HG03520 (cell line): ENCODE measurements around the gene DVL2.

Source experiments
- ATAC-seq: cut with Tn5 transposase; IDR thresholded peaks from one replicate; pipeline ENCODE4 v1.9.1; 2021; ENCODE audit warnings: mild to moderate bottlenecking, moderate library complexity; ENCODE audit not compliant: unreplicated experiment

The DVL2 gene

DNA sequence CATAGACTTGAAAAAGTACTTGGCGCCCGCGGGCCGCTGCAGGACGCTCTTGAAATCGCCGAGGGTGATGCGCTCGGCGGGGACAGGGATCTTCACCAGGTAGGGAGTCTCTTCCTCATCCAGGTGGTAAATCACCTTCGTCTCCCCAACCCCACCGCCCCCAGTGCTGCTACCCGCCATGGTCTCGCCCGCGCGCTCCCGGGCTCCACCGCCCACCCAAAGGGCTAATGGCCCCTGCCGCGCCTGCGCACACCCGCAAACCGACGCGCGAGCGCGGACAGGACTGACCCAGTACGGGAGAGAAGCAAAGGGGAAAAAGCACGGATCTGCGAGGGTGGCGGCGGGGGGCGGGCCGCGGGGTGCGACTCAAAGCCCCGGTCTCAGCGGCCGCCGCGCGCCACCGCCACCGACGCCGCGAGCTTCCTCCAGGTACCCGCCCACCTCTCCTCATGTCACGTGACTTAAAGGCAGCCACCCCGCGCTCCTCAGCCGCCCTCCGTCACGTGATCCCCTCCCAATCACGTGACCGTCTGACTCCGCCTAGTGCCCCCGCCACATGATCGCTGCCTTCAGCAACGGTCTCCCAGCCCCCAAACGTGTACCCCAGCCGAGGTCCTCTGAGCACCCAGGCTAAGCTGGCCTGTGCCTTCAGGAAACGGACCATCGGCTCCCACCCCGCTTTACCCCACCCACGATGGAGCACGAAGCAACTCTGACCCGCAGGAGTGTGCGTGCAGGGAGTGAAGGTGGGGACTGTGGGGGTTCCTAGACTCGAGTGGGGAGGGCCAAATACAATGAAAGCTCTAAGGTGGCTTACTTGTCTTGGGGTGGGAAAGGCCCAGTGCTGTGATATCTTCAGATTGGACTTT is at the start of gene DVL2:
Gene DVL2 (minus strand): TSS at position 435 of the 869 bp plus-strand sequence. CDS start 255 bp downstream, at position 180.
- ATAC-seq, result peak; percentile 44

DNA sequence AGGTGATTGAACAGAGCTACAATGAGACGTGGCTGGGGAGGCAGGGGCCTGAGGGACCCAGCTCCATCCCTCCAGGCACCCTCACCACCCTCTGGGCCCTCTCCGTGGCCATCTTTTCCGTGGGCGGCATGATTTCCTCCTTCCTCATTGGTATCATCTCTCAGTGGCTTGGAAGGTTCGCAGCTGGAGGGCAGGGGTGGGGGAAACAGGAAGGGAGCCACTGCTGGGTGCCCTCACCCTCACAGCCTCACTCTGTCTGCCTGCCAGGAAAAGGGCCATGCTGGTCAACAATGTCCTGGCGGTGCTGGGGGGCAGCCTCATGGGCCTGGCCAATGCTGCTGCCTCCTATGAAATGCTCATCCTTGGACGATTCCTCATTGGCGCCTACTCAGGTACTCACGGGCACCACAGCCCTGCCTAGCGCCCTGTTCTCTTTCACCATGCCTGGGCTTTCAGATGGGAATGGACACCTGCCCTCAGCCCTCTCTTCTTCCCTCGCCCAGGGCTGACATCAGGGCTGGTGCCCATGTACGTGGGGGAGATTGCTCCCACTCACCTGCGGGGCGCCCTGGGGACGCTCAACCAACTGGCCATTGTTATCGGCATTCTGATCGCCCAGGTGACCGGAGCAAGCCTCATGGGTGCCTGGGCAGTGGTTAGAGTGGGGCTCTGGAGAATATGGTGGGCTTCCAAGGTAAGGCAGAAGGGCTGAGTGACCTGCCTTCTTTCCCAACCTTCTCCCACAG is 49.3 kb upstream of the DVL2 start:
- no peak for ATAC-seq

DNA sequence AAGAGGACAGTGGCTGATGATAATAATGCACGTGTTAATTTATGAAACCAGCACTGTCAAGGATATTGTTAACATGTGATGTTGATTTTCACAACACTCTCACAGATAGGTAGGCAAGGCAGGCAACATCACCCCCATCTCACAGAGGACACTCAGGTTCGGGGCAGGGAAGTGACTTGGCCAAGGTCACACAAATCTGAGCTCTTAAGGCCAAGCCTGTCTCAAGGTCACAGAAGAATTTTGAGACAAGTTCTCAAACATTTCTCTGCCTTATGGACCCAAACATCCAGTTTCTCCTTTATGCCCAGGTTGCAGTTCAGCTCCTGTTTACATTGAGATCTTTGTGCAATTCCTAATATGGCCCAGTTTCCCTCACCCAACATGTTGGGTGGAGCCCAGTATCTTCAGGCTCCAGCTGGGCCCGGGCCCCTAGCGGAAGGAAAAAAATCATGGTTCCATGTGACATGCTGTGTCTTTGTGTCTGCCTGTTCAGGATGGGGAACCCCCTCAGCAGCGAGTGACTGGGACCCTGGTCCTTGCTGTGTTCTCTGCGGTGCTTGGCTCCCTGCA is 48.5 kb upstream of the DVL2 start:
- ATAC-seq, result no peak

DNA sequence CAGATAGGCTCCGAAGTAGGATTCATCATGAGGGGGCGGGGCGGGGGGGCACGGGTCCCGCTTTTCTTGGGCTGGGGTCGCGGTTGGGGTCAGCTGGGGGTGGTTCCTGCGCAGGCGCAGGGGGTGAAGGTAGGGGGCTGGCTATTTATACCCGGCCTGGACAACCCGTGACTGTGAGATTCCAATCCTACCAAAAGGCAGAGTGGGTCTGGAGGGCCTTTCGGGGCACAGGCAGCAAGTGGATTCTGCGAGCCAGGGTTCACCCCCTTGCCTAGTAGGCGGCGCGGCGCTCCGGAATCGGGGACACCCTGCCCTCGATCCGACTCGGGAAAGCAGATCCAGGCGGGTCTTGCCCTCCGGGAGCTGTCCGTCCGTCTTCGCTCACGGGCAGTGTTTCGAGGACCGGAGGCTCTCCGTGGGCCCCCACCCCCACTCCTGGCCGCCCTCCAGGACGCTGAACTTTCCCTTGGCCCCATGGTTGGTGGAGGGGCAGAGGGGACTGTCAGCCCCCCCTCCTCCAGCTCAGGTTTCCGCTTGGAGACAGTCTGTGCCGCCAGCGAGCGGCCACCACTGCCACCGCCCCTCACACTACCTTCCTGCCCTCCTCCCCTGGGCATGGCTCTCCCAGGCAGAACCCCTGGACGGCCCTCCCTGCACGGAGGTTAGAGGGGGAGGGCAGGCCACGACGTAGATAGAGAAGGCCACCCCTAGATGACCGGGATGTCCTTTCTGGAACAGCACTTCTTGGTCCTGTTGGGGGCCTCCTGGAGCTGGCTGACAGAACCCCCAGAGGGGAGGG is 47.8 kb upstream of the DVL2 start:
- ATAC-seq, result no peak

DNA sequence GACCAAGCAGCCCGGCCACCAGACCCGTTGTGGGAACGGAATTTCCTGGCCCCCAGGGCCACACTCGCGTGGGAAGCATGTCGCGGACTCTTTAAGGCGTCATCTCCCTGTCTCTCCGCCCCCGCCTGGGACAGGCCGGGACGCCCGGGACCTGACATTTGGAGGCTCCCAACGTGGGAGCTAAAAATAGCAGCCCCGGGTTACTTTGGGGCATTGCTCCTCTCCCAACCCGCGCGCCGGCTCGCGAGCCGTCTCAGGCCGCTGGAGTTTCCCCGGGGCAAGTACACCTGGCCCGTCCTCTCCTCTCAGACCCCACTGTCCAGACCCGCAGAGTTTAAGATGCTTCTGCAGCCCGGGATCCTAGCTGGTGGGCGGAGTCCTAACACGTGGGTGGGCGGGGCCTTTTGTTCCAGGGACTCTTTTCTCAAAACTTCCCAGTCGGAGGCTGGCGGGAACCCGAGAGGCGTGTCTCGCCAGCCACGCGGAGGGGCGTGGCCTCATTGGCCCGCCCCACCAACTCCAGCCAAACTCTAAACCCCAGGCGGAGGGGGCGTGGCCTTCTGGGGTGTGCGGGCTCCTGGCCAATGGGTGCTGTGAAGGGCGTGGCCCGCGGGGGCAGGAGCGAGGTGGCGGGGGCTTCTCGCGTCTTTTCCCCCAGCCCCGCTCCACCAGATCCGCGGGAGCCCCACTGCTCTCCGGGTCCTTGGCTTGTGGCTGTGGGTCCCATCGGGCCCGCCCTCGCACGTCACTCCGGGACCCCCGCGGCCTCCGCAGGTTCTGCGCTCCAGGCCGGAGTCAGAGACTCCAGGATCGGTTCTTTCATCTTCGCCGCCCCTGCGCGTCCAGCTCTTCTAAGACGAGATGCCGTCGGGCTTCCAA is 47.0 kb upstream of the DVL2 start, which contains the start of gene SLC2A4:
Gene SLC2A4 (plus strand): TSS at position 645 of the 879 bp plus-strand sequence. CDS start 217 bp downstream, at position 862.
- ATAC-seq, result no peak

DNA sequence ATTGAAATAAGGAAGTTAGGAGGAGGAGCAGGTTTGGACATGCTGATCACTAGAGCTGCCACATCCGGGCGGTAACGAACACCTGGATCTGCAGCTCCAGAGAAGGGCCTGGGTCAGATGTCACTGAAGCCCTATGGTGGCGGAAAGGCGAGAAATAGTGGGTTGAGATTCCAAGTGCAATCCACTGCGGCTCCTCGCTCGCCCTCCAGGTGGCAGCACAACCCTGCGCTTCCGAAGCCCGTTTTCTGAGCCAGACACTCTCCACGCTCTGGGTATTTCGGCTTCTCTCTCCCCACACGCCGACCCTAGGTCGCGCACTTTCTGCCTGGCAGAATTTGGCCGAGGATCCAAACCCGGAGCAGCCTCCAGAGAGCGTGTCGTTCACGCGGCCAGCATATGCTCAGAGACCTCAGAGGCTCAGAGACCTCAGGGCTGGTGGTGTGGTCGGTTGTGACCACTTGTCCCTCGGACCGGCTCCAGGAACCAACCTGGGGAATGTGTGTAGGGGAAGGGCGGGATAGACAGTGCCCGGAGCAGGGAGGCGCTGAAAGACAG is 46.3 kb upstream of the DVL2 start:
- ATAC-seq, result no peak

DNA sequence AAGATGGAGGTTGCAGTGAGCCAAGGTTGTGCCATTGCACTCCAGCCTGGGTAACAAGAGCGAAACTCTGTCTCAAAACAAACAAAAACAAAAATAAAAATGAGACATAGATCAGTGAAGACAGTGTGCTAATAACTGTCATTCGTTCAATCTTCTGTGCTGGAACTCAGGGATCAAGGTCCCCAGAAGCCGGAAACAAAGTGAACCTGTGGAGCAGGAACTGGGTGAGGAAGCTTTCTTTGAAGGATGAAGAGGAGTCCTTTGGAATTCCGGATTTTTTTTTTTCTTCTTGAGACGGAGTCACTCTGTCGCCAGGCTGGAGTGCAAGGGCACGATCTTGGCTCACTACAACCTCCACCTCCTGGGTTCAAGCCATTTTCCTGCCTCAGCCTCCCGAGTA is 45.1 kb upstream of the DVL2 start:
- no peak for ATAC-seq

DNA sequence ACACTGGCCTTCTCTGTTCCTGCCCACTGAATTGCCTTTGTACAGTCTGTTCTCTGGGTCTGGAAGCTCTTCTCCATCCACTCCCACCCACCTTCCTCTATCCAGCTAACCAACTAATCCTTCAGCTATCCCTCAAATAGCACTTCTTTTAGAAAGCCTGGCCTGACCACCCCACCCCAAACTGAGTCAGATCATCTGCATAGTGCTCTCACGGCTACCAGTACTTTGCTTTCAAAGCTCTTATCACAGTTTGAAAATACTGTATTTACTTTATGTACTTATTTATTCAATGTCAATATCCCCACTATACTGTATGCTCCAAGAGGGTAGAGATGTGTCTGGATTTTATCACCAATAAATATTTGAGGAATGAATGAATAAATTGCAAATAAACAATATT is 32.5 kb upstream of the DVL2 start:
- ATAC-seq, result no peak

DNA sequence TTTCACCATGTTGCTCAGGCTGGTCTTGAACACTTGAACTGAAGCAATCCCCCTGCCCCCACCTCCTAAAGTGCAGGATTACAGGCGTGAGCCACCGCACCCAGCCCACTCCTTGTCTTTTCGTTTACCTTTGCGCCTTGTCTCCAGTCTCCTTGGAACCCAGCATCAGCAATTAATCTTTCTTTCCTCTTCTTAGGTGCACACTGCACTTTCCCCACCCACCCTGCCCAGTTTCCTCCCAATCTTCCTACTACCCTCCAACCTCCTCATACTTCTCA is 29.4 kb upstream of the DVL2 start:
- no peak for ATAC-seq

DNA sequence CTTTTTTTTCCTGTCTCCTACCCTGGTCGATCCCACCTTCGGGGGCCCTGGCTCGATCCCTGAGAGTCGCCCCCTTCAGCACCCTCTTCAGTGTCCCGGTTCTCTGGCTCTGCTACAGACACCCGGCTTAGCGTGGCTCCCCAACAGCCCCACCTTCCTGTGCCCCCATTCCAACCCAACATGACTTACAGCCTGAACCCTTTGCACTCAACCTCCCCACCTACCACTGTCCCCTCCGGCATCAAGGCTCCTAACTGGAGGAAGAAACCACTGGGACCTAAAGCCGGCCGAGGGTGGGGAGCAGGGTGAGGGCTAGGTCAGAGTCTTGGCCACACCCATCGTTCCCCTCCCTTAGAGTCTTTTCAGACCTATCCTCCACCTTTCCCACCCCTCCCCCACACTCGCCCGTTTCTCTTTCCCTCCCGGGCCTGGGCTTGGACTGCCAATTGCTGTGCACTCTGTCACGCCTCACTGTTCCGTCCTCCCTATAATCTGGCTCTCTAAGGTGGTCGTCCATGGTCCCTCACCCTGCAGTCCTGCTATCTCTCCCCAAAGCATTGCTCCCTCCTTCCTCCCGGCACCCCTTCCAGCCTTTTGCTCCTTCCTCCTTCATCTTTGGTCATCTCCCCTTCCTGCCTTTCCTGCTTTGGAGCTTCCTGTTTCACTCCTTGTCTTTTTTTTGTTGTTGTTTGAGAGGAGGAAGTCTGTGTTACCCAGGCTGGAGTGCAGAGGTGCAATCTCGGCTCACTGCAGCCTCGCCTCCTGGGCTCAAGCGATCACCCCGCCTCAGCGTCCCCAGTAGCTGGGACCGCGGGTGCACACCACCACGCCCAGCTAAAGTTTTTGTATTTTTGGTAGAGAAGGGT is 28.9 kb upstream of the DVL2 start:
- ATAC-seq, result no peak

DNA sequence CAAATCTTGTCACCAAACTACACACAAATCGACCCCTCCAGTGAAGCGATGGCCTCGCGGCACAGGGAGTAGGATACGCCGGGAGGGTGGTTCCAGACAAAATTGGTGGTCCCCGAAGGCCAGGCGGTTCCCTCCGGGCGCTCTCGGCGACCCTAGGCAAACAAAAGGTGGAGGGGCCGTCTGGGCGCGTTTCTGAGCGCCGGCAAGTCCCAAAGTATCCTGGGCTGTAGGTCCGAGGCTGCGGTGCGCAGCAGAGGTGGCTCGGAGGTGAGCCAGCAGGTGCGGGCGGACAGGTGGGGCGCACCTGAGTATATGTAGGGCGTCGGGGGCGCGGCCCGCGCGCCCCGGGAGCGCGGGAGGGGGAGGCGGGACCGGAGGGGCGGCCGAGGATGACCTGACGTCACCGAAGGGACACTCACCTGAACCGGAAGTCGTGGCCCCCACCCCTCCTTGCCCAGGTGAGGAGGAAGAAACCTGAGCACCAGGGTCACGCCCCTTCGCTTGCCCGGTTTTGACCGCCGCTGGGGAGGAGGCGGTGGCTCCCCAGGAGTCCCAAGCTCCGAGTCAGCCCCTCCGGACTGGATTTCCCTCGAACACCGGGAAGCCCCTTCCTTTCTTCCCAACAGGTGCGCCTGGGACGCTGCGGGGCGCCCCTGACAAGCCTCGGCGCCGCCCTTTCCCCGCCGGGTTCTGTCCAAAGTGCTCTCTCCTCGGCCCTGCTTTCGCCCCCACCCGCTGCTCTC is 28.0 kb upstream of the DVL2 start, which contains the start of gene CLDN7:
Gene CLDN7 (minus strand): TSS at position 287 of the 743 bp plus-strand sequence. CDS start 435 bp downstream, outside the sequence.
- no peak for ATAC-seq

DNA sequence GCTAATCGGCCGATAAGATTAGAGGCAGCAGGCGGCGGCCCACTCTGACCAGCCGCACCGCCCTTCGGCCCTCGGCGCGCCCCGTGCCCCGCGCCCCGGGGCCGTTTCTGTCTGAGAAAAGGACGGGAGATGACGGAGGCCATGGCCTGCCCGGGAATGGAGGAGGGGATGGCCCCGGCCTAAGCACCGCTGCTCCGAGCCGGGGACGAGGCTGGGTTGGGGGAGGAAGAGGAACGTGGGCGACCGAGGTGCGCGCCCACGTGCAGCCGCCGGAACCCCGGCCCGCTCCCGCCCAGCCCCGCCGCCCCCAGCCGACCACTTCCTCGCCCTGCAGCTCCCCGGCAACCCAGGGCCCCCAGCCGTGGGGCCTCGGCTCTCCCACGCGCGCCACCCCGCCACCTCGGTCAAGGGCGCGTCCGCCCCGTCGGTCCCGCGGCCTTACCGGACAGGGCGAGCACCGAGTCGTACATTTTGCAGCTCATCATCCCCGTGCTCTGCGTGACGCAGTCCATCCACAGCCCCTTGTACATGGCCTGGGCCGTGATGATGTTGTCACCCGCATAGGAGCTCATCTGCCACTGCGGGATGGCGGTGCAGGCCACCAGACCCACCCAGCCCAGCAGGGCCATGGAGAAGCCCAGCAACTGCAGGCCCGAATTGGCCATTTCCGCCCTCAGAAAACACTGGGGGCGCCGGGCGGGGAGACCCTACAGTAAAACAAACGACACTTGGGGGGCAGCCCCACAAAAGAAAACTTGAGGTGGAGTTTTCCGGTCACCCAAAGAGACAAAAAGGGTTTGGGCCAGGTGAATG is 27.3 kb upstream of the DVL2 start:
- no peak for ATAC-seq

DNA sequence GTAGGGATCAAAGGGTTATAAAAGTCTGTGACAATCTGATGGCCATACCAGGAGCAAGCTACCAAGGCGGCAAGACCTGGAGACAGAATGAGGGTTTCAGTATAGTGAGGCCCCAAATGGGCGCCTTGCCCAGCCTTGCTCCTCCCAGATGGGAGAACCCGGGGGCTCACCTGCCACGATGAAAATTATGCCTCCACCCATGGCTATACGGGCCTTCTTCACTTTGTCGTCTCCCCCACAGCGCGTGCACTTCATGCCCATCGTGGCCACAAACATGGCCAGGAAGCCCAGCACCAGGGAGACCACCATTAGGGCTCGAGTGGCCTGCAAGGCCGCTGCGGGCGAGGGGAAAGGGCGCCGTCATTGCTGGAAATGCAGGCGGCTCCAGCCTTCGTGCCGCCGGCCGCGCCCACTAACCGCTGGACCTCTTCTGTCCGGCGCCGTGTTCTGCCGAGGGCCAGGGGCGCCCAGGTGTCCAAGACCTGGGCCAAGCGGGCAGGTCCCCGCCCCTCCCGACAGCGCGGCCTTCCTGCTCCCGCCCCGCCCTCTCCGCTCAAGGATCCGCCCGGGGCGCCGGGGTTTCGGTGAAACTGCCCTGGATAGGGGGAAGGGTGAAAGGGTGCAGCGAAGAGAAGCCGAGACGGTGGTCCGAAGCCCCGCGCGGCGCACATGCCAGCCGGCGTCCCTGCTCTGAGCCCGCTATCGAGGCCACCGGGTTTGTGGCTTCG is 26.5 kb upstream of the DVL2 start:
- ATAC-seq, result no peak

DNA sequence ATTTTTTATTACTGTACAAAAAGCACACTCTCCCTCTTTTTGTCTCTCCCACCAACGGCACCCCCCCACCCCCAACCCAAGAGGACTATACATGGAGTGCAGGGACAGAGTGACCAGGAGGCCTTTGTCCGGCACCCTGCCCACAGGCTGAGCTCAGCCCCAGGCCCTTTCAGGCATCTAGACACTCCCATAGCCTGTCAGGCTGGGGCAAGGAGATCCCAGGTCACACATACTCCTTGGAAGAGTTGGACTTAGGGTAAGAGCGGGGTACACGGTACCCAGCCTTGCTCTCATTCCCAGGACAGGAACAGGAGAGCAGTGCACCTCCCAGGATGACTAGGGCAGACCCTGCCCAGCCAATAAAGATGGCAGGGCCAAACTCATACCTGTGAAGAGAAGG is 25.8 kb upstream of the DVL2 start:
- no peak for ATAC-seq

DNA sequence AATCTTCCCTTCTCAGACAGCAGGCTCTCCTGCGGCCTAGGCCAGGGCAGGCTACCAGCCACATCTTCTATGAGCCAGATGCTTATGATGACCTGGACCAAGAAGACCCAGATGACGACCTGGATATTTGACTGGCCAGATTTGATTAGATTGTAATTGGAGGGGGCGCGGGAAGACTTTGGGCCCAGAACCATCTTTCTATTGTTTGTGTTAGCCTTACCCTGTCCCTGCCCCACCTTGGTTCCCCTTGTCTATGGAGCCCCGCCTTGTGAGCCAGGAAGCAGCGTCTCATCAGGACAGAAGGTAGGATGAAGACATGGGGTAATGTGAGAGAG is 25.2 kb upstream of the DVL2 start:
- ATAC-seq, result no peak

DNA sequence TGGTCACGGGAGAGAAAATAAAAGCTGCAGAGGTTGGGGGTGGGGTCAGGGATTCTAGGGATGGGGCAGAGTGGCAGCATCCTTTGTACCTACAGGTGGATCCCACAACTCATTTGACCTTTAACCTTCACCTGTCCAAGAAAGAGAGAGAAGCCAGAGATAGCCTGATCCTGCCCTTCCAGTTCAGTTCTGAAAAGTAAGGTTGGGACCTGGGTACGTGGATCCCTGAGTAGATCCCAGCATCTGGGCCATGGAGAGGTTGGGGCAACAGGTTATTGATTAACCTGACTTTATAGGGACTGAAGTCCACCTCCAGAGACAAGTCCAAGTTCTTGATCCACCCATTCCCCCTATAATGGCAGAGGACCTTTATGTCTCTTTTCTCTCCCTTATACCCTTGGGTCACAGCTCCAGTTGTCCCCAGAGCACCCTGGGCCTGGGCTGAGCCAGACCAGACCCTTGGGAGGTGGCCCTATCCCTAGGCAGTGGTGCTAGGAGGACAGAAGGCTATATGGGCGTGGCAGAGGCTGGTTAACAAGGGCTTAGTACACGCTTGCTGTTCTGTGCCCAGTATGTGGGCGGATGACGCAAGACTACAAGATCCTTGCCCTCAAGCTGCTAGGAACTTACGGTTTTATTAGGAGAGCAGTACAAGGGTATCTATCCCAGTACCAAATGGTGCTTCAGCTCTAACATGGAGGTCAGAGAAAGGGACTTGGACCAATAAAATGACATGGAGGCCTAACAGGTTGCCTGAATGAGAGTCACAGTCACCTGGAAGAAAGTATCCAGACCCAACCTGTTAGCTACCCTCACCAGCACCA is 24.6 kb upstream of the DVL2 start:
- no peak for ATAC-seq
